ENCODE measurements around the gene AKAP11.
A peak's percentile ranks its signal among the peaks of the same experiment; 100 is the strongest.

Gene AKAP11

GRCh38 chr13:42266473-42266872, 5.5 kb upstream of the AKAP11 start:
- intact Hi-C loops (cut with DNase I; ENCODE audit: low total_unique reads), result no loop called here
- no peaks in the 10 kb centered on the region for H3K36me3 ChIP-seq
- H3K4me3 ChIP-seq, result no peak overlapping the region
- peaks cover 0 to 6% (median 3%) of the 10 kb centered on the region in 4 donors for H3K4me1 ChIP-seq
- DNase-seq, result no peak
- no peak for TF ChIP-seq CTCF (IDR thresholded peaks at IDR 0.05)
- H3K9me3 ChIP-seq, result no peaks in the 10 kb centered on the region
- H3K27ac ChIP-seq, result no peak overlapping the region
- H3K27me3 ChIP-seq, result no peaks in the 10 kb centered on the region

- Histone ChIP-seq H3K4me3 (no peak overlapping the region), H3K4me1 (peaks cover 0 to 34% (median 19%) of the 10 kb centered on the region in 4 donors), H3K27me3 (no peaks in the 10 kb centered on the region), H3K36me3 (no peaks in the 10 kb centered on the region), H3K27ac (no peak overlapping the region), H3K9me3 (no peaks in the 10 kb centered on the region)
- no peak for TF ChIP-seq CTCF (IDR thresholded peaks at IDR 0.05)
- DNase-seq, result no peak
- intact Hi-C loops (cut with DNase I; ENCODE audit: low total_unique reads), result no loop called here
Measured at GRCh38 chr13:42270160-42270856, 1.6 kb upstream of the AKAP11 start.

GRCh38 chr13:42270857-42271215, 1.1 kb upstream of the AKAP11 start:
- Histone ChIP-seq H3K4me1 (peaks cover 0 to 35% (median 21%) of the 10 kb centered on the region in 4 donors), H3K4me3 (peak overlapping the region; percentile 93 to 96), H3K27ac (peak overlapping the region; percentile 92 to 94), H3K9me3 (no peaks in the 10 kb centered on the region), H3K27me3 (no peaks in the 10 kb centered on the region), H3K36me3 (no peaks in the 10 kb centered on the region)
- no peak for DNase-seq
- TF ChIP-seq CTCF (IDR thresholded peaks at IDR 0.05), result no peak
- intact Hi-C loops (cut with DNase I; ENCODE audit: low total_unique reads), result no loop called here

- H3K27ac ChIP-seq, result peak overlapping the region; percentile 92 to 94
- no peak for TF ChIP-seq CTCF (IDR thresholded peaks at IDR 0.05)
- peak overlapping the region; percentile 93 to 96 for H3K4me3 ChIP-seq
- H3K27me3 ChIP-seq, result no peaks in the 10 kb centered on the region
- intact Hi-C loops (cut with DNase I; ENCODE audit: low total_unique reads), result no loop called here
- H3K9me3 ChIP-seq, result no peaks in the 10 kb centered on the region
- peak; percentile 95 to 98 for DNase-seq
- no peaks in the 10 kb centered on the region for H3K36me3 ChIP-seq
- H3K4me1 ChIP-seq, result peaks cover 0 to 40% (median 21%) of the 10 kb centered on the region in 4 donors
Measured at GRCh38 chr13:42271337-42272114, 426 bp upstream of the AKAP11 start.

GRCh38 chr13:42272804-42273175, 838 bp downstream of the AKAP11 start:
- Histone ChIP-seq H3K9me3 (no peaks in the 10 kb centered on the region), H3K27ac (peak overlapping the region; percentile 92 to 94), H3K27me3 (no peaks in the 10 kb centered on the region), H3K4me1 (peaks cover 0 to 51% (median 21%) of the 10 kb centered on the region in 4 donors), H3K4me3 (peak overlapping the region; percentile 93 to 96), H3K36me3 (no peaks in the 10 kb centered on the region)
- intact Hi-C loops (cut with DNase I; ENCODE audit: low total_unique reads), result no loop called here
- DNase-seq, result no peak
- no peak for TF ChIP-seq CTCF (IDR thresholded peaks at IDR 0.05)
